Inflammatory macrophage (primary cell): ENCODE measurements around the gene ABLIM1.

Experiments used
- DNase-seq, 2 donors: peaks; one replicate each; pipeline ENCODE4 v3.0.0-alpha.2; 2020 to 2022

ABLIM1 gene

DNA sequence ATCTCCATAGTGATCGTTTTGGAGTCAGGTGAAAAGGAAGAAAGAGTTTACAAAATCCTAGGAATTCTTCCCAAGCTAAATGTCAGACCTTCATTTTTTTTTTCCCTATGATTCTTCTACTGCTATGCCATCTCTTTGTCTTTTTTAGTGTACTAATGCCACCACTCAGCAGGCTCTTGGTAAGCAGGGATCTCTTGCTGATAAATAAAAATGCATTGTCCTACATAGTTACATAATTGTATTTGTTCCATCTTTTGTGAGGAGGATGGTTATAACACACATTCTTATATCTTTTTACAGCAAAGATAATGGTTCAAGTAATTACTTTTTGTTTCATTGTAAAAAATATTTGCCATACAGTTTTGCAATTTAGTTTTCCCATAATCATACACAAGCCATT, 217.0 kb downstream of the ABLIM1 start:
- no peak for DNase-seq

DNA sequence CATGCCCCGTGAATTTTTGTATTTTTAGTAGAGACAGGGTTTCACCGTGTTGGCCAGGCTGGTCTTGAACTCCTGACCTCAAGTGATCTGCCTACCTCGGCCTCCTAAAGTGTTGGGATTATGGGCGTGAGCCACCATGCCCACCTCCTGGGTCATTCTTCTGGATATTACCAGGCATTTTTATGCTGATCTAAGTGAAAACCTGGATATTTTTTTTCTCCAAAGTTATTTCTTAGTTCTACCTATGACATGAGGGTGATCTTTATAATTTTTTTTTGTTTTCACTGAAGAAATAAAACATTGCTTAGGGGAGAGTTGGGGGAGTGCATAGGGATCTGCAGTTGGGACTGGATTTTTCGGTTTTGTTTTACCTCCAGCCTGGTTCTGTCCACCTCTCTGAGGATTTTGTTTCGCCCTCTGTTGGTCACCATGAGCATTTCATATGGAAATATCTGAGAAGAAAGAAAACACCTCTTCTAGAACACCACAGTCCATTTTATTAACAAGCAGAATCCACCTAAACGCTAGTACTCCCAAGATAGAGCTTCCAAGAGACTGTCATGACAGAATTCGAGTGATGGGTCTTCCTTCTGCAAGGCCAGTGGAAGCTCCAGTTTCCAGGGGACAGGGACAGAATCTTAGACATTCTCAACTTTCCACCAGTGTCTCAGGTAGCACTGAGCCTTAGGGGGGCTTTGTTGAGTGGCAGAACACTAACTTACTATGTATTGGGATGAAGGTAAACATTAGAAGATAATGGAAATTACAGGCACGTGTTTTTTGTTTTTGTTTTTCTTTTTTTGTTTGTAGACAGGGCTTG, 220.4 kb downstream of the ABLIM1 start:
- no peak for DNase-seq

DNA sequence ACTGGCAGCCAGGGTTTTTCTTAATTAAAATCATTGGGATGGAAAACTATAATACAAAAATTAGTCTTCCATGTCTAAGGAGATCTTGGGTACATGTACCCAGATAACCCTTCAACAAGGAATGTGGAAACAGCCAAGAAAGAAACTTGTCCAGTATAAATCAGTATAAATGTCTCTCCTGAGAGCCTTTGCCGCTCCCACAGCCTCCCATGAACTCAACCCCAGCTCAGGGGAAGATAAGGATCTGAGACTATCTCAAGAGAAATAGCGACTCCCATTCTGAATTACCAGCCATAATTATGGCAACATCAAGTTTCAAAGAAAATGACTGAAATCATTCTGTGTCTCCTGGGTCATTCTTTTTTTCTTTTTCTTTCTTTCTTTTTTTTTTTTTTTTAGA, 221.1 kb downstream of the ABLIM1 start:
- no peak for DNase-seq

DNA sequence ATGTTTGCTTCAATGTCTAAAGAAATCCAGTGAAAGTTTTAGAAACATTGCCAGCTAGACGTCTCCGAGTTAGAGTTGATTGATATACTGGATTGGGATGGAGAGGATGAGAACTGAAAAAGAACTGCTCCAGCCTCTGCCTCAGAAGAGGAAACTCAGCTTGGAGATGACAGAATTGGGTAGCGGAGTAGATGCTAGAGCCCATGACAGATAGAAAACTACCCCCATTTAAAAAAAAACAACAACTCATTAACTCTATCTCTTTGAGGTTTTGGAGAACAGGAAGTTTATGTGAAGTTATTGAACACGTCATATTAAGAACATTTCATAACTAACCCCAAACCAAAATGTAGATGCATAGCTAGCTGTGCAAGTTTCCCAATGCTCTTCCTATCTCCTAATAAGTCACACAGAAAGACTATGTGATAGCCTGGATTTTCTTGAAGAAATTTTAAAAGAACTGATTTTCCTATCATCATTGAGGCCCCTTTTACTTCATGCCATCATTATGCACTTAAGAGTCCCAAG, 225.4 kb downstream of the ABLIM1 start:
- DNase-seq, result no peak

DNA sequence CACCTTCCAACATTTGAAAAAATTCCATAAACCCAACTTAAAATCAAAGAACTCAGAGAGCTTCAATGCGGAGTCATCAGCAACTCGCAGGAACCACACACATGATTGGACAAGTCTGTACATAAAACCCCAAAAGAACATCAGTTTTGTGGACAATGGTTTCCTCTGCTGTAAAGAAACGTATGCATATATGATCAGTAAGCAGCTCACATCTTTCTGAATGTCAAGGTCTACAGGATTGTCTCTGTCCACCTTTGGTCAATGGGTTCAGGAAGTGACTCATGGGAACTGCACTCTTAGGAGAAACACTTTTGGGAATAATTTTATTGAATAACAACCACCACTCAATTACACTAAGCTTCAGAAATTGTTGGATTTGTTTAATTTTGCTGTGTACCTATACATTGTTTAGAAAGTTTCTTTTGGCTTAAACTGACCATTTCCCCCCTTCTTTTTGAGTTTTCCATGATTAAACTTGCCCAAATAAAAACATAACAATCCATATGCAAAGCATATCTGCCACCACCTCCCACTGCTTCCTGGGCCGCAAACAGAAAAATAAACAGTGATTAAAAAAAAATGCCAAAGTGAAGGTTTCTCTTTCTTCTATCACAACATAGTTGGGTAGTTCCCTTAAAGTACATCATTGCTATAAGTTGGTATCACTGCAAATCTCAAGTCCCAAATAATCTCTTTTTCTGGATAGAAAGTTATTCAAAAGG, 226.5 kb downstream of the ABLIM1 start:
- no peak for DNase-seq

DNA sequence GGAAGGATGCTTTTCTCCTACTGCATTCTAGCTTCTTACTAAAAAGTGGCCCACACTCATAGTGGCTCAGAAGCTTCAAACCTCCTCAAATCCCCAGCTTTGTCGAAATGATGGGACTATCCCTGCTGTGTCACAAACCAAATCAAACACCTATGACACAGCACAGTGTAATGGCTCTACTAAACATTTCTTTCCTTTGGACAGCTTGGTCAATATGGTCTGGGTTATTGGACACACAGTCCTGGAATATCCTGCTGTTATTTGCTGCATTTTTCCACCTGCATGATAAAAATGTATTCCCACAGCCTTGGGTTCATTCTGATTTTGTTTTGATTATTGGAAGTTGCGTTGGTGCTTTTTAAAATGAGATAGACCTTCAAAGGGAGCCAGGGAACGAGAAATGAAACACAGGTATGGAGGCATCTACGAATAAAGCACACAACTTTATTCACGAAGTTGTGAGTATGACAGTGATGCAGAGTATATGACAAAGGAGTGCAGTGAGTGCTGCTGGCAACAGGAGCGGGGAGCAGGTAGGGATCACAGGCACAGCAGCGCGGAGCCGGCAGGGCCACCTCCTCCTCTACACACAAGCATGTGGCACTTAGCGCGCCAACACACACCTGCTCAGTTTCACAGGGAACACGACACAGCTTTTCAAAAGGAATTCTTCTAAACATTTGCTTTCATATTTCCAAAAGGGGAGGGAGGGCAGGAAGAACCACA, 227.2 kb downstream of the ABLIM1 start:
- DNase-seq, result no peak

DNA sequence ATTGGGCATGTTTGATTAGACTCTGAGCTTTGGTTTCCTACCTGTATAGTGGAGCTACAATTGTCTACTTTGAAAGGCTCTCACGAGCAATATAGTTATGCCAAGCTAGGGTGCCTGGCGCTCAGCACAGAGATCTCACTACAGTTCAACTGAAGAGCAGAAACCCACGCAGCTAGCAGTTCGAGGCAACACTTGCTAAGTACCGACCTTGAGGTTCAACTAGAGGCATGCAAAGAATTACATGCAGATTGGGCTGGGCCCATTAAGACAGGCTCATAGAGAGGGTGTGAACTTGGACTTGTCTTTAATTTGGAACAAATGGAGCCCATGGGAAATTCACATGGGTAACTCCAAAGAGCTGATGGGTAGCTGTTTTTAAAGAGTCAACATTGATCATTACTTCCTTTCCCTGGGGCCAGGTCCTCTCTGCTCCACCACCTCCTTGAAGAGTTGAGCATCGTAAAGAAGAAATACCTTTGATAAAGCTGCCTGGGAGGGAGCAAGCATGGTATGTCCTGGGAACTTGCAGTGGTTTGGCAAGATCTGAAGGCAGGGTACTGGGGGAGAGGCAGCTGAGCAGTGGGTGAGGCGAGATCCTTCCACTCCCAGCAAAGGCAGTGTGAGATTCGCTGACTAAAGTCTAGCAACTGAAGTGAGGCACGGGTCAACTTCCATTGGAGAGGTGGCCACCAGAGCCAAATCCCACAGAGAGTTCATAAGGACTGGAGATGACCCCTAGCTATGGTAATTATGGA, 228.3 kb downstream of the ABLIM1 start:
- no peak for DNase-seq

DNA sequence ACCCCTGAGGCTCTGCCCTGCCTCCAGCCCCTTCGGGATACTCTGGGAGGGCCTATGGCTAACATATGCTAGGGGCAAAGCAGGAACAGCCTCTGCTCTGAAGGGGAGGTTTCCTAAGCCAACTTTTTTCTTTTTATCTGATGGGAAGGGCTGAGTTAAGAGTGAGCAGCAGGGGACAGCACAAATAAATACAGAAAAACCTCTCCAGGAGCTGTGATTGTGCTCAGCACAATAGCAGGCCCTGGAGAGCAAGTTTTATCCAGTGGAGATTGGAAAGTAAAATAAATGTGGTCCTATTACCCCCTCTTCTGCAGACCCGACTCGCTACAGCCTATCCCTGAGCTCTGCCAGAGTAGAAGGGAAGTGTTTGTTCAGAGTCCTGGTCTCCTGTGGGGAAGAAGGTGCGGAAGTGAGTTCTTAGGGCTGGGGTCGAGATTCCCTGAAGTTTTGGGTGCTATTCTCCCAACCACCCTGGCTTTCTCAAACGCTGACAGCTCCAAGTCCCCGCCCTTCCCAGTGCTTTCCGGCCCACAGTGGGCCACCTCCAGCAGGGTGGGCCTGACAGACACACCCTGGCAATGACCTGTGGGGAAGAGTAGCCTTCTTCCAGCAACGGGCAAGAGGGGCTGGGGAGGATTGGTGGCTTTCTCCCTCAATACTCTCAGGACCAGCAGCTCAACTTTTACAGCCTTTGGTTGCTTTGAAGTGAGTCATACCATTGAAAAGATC, 230.8 kb downstream of the ABLIM1 start:
- DNase-seq, result no peak

DNA sequence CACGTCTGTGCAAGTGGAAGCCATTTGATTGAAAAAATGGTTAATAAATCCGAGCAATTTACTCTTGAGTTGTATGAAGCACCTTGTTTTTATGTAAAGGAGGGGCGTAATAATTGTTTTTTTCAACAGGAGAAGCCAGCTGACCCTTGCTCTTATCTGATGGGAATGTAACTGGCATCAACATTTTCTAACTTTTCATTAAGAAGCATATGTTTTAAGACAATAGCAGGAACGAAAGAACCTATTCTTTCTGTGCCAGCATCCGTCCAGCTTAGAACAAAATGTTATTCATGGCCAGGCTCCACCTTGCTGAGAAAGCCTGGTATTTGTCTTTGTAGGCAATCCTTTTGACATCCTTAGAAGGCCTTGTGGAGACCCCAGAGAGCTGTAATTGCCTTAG, 231.6 kb downstream of the ABLIM1 start:
- no peak for DNase-seq

DNA sequence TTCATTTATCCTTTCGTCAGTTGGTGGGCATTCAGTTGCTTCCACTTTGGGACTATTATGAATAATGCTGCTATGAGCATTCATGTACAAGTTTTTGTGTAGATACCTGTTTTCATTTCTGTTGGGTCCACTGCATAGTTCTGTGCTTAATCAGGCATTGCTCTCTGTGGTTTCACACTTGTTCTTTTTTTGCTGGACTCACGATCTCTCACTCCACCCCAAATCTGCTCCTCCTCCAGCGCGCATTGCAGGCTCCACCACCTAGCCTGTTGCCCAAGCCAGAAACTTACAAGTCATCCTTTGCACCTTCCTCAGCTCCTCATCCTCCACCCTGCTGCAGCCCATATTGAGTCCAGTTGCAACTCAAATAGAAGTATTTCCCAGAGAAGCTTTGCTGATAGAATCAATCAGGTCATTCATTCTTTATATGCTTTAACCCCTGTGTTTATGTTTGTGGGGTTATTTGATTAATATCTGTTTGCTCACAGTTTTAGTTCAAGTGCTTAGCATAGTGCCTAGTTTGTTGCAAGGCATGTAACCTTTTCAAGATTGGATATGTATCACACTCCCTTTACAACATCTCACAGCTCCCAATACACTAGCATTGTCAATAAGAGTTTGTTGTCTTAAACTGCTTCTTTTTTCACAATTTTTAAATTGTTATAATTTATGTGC, 237.1 kb downstream of the ABLIM1 start:
- DNase-seq, result no peak

DNA sequence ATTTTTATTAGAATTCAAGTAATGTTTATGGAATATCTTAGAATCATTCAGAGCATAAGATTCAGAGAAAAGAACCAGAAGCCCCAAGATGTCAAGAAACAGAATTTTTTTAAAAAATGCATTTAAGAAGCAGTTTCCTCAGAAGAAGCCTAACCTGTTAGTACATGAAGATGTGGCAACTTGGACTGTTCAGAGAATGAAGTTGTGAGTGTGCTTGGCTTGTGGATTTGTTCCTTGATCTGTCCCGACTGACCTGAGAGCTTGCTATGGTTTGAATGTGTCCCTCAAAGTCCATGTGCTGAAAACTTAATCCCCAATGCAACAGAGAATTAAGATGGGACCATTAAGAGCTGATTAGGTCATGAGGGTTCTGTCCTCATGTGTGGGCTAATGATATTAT, 240.0 kb downstream of the ABLIM1 start:
- DNase-seq, result no peak

DNA sequence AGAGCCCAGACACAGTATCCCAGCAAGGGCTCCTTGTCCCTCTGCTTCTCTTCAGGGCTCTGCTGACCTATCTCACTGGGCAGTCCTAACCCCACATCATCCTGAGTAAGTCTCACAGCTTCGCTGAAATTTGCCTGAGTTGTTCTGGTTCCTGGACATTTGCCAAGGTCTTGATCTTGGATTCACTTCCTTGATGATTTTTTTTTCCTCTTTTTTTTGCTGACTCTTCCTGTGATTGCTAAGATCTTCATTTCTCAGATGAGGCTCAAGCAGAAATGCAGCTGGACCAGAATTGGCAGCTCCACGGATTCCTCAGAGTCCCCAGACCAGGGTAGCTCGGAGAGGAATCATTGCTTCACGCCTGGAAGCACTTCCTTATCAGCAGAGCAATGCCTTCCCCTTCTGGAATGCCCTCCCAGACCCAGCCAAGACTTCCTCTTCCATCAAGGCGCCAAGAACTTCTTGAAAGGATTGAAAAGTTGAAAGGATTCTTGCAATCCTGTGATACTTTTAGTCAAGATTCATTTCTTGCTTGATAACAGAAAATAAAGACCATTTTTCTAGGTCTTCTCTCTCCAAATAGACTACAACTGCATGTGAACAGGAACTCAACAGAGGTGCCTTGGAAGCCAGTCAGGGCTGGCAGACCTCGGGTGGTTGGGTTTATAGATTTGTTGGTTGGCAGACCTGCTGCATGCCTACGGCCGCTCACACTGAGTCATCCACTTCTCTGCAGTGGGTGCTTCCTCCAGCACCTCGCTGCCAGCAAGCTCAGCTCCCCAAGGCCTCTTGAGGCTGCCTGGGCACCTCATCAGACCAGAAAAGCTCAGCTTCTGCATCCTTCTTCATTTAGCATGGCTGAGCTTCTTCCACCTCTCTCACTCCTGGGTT, 244.9 kb downstream of the ABLIM1 start:
- DNase-seq, result peak; percentile 13 to 36

DNA sequence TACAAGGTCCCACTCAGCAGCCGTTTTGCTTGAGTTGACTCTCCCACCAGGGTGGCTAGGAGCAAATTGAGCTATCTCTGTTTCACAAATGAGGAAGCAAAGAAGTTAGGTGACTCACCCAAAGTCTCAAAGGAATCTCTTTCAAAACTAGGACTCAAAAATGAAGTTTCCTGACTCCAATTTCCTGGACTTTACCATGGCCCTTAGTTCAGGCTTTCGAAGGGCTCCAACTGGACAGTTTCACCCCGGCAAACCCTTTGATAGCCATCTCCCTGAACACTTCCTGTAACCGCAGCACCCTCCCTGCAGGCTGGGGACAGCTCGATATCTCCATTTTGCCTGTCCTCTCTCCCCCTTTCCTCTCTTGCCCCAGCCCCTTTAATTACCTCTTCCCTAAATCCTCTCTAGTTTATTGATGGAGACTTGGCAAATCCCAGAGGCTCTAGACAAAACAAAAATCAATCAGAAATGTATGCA, 249.1 kb downstream of the ABLIM1 start:
- no peak for DNase-seq

DNA sequence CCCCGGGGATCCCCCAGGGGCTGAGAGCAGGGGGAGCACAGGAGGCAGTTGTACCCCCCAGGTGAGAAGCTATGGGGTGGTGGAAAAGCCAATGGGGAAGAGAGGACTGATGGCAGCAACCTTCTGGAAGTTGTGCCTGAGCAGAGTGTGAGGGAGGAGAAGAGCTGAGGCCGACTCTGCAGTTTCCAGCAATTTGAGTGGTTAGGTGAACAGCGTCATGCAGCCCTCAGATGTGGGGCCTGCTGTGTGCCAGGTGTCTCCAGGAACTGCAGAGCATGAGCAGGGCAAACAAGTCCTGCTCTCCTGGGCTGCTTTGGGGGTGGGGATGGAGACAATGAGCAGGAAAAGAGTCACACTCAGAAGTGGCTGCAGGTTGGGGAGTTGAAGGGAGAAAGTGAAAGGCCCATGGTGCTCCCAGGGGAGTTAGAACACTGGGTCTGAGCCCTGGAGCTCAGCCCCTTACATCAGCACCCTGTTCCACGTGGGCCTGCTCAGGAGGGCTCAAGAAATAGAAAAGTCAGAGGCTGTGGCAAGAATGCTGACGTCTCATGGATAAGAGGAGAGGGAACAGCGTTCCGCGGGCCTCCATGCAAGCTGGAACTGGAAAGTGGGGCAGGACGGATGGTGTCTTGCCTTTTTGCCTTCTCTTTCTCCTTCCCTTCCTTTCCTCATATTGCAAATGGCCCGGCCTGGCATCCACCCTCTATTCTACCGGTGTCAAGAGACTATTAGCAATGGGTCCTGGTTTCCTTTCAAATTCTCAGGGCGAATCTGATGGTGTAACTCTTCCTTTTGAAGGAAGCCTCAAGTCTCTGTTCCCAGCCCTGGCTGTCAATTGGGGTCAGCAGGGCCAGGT, 249.7 kb downstream of the ABLIM1 start:
- no peak for DNase-seq

DNA sequence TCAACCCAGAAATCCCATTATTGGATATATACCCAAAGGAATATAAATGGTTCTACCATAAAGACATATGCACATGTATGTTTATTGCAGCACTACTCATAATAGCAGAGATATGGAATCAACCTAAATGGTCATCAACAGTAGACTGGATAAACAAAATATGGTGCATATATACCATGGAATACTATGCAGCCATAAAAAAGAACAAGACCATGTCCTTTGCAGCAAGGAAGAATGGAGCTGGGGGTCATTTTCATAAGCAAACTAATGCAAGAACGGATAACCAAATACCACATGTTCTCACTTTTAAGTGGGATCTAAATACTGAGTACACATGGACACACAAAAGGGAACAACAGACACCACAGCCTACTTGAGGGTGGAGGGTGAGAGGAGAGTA, 251.6 kb downstream of the ABLIM1 start:
- DNase-seq, result no peak

DNA sequence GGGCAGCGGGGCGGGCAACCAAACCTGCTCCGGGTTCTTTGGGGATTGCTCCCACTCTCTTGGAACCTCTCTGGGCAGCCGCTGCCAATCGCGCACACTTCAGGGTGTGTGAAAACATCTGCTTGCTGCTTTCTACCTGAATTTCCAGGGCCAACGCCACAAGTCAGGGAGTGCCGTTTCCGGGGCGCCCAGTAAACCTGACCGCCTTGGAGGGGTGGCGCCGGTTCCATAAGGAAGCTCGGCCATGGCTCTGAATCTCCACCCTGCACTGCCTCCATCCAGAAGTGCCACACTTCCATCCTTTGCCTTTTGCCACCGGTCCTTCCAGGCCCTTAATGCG, 253.1 kb downstream of the ABLIM1 start:
- no peak for DNase-seq

DNA sequence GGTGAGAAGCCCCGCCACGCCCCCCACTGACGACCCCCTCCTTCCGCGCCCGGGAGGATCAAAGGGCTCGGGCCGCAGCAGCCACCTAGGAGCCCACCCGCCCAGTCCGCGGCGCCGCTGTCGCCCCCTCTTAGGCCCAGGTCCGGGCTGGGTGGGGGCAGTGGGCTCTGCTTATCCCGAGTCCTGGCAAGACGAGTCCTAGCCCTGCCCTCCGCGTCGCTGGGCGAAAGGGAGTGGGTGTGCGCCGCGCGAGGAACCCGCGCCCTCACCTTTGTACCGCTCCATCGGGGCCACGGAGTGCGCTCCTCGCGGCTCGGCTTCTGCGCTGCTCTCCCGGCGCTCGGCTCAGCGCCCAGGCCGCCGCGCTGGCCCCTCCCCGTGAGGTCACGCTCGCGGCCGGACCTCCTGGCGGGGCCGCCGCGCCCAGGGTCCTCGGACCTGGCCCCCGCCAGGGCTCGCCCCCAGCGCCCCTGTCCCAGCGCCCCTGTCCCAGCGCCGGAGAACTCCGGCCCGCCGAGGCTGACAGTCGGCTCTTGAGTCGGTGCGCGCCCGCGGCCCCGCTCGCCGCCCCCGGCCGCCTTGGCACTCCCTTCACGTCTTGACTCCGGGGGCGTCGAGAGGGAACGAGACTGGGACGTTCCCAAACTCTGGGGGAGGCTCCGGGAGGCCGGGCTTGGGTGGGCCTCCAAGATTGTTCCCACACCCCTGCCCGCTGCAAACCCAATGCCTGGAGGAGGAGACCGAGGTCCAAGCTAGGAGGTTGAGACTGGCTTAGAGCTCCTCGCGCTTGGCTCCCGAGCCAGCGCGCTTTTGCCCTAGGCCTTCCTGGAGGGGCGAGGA, 253.7 kb downstream of the ABLIM1 start, which contains the start of gene AFAP1L2:
AFAP1L2 (minus strand) TSS at position 332 of the 840 bp plus-strand sequence; CDS start at position 285, 47 bp downstream.
- no peak for DNase-seq
